Hematopoietic multipotent progenitor cell treated with erythropoietin and hydrocortisone succinate and interleukin-3 and kit ligand, for 6 days (in vitro differentiated cells): Measurements from ENCODE around the gene ZNF628.

ENCODE experiments used
- DNase-seq: peaks from one replicate; pipeline ENCODE4 v3.0.0-alpha.2; 2015

The ZNF628 gene

DNA sequence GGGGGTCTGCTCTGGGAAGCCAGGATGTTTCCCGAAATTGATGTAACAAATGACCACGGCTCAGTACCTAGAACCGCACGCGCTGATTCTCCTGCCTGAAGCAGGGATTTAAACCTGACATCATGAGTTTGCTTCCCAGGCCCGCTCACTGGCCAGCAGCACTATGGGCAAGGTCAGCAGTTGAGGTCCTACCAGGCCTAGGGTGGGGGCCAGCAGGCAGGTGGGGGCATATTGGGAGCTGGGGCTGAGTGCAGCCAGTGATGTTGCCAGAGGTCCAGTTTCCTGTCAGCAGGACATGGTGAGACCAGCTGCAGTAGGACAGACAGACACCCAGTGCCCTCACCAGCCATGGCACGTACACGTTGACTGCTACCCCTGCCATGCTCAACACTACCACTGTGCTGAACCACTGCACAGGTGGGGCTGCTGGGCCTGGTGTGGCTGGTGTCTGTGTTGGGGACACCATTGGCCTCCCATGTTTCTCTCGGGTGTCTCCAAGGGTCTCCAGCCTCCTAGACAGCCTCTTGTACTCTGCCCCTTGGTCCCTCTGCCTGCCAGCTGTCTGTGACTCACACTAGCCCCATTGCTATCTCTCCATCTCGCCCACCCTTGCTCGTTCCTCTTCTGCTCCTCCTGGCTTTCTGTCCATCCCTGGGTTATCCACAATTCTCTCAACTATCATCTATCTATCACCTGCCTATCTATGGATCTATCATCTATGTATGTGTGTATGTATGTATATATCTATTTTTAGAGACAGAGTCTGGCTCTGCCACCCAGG lies 10.8 kb upstream of the ZNF628 start:
- DNase-seq: peak; percentile 69

DNA sequence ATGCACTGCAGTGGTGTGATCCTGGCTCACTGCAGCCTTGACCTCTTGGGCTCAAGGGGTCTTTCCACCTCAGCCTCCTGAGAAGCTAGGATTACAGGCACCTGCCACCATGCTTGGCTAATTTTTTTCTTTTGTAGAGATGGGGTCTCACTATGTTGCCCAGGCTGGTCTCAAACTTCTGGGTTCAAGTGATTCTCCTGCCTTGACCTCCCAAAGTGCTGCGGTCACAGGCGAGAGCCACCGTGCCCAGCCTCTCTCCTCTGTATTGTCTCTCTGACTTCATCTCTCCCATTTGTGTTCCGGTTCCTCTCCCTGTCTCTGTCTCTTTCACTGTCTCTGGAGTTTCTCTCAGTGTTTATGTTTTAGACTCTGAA lies 10.2 kb upstream of the ZNF628 start:
- DNase-seq: no peak

DNA sequence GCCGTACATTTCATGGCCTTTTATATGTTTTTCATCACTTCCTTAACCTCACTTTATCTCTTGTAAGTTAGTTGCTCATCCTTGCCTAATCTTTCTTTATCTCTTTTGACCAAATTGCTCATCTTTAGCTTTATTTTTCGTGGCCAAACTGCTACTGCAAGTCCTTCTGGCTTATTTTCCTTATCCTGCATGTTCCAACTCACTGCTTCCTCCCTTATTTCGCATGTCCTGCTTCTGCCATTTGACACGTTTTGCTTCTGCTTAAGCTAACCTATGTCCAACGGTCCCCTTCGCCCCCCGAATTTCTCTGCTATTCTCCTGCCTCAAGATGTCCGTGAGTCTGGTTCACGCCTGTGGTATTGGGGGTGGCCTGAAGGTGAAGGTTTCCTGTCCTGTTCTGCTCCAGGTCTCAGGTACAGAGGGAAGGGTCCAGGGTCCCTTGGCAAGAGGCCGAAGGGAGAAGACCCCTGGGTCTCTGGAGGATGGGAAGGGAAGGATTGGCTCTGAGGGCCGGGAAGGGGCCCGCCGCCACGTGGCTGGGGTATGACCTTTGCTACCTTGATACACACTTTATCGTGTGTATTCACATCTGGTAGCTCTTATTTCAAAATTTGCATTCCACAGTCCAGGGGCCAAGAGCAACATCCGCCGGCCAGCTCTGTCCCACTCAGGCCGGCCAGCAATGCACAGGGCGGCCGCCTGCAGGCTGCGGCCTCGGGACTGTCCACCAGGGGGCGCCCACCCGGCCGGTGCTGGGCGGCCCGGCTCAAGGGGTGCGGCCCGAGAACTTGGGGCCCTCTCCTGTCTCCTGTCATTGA lies 9.0 kb upstream of the ZNF628 start:
- peak; percentile 84 for DNase-seq

DNA sequence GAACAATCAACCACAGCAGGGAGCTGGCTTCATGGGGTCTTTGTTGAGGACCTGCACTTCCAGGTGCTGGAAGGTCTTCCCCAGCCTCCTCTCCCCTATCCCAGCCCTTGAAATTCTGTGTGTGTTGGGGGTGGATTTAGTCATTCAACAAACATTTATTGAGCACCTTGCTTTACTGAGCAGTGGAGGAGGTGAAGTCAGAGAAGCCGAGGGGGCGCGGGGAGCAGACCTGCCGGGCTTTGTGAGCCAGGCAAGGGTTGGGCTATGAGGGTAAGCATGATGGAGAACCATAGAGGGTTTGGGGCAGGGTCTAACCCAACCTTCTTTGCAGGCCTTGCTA lies 8.4 kb upstream of the ZNF628 start:
- DNase-seq: no peak

DNA sequence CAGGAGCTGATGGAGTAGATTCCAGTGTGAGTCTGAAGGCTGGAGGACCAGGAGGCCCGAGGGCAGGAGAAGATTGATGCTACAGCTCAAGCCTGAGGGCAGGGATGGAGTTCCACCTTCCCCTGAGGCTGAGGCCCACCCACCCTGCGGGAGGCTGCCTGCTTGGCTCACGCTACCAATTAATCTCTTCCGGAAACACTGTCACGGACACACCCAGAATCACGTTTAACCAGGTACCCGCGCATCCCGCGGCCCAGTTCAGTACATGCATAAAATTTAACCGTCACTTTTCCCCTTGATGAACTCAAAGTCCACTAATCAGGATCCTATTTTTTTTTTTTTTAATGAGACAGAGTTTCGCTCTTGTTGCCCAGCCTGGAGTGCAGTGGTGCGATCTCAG lies 5.2 kb upstream of the ZNF628 start:
- no peak for DNase-seq

DNA sequence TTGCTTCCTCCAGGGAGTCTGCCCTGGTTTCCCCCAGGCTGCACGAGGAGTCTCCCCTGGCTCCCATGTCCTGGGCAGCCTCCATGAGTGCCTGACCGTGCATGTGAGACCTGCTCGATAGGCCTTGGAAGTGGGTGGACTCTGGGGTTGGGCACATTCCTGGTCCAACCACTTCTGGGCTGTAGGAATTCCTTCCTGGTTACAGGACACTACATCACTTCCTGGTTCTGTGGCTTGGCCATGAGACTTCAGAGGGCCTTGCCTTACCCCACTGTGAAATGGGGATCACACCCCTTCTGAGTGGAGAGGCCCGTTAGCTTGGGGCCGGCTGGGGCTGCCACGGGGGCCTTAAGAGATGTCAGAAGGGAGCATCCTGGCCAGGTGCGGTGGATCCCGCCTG lies 4.0 kb upstream of the ZNF628 start:
- no peak for DNase-seq

DNA sequence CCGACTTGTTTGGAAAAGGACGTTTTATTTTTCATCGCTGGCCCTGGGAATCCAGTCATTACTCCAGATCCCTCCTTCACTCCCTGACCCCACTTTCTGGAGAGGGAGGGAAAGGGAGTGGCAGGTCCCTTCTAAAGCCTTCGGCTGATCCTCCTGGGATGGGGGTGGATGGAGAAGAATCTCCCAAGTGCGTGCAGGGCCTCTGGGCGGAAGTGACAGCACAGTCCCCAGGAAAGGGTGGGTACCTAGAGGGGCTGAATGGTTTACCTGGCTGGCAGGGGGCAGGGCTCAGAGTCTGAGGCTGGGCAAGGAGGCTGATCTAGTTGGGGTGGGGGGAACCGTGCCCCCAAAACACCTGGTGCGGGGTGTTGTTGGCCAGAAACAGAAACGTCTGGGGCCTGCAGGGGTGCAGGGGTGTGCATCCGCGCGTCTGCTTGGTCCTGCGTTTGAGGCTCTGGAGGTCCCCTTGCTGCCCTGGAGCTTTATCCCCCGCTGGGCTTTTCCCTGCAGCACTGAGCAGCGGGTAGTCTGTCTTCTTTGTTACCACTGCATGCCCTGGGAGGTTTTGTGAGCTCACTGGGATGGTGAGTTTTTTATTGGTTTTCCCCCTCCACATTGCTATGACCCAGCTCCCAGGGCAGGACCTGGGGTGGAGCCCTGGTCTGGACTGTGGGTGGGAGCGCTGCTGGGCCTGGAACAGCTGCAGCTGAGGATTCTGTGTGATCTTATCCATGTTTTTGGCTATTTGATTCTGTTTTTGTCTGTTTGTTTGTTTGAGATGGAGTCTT lies 3.0 kb upstream of the ZNF628 start:
- no peak for DNase-seq

DNA sequence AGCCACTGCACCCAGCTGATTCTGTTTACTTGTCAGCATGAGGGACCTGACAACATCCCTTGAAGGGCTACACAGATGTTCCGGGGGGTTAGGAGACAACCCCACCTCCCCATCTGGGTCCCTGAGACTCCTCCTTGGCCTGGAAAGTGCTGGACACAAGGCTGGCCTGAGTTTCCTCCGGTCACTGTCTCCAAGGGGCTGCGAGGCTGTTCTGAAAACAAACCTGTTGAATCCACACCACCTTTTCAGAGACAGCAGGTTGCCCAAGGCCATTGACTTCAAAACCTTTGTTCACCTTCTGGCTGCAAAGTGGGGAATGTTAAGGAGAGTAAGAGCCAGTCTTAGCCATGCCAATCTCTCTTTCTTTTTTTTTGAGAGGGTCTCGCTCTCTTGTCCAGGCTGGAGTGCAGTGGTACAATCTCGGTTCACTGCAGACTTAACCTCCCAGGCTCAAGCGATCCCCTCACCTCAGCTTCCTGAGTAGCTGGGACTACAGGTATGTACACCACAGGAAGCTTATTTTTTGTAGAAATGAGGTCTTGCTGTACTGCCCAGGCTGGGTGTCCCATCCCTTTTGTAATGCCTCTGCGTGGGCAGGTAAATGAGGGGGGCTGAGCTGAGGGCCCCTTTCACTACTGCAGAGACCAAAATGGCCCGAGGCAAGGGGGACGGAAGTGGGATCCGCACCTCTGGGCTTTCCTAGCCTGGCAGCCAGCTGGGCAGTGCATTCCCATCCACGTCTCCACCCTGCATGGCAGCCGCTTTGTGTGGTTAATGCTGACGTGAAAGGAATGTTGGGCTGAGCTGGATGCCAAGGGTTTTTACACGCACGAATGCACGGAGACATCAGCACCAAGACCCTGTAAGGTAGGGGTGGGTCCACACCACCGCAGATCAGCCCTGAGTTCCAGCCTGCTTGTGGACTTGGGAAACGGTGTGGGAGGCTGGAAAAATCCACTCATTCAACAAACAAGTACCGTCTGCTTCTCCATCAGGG lies 1.9 kb upstream of the ZNF628 start:
- DNase-seq: no peak

DNA sequence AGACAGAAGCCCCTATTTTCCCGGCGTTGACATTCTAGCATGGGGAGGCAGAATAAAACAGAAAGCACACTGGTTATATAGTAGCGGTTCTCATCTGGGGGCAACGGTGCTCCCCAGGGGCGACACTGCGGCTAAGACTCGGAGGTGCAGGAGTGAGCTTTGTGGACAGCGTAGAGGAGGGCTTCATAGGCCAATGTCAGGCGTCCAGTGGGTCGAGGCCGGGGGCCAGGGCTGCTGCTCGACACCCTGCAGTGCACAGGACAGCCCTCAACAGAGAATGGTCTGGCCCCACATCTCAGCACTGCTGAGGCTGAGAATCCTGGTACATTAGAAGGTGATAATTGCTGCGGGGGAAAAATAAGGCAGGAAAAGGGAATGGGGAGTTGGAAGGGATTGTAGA lies 1.5 kb downstream of the ZNF628 start:
- no peak for DNase-seq

DNA sequence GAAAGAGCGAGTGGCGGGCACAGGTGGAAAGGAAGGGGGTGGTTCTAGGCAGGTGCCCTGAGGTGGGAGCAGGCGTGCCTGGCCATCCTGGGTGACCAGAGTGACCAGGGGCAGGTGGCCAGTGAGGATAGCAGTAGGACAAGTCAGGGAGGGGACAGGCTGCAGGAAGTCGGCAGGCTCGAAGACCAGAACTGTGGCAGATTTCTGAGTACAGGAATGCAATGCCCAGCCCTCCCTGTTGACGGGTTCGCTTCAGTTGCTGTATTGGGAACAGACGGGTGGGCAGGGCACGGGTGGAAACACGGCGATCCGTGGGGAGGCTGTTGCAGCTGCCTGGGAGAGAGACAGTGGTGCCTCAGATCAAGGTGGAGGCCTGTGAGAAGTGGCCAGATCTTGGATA lies 1.9 kb downstream of the ZNF628 start:
- DNase-seq: no peak

DNA sequence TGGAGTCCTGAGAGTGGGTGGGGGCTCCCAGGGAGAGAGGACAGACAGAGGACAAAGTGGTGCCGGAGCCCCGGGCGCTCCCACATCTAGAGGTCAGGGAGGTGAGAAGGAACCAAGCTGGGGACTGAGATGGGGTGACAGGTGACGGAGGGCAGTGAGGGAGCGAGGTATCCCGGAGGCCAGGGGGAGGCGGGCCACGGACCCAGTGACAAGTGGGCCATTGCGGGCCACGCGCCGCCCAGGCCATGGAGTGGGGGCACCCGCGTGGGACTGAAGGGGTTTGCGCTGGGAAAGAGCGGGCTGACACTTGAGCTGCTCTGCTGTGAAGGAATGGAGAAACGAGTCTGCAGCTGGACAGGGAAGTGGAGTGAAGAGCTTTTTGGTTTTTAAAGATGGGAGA lies 2.6 kb downstream of the ZNF628 start:
- no peak for DNase-seq

DNA sequence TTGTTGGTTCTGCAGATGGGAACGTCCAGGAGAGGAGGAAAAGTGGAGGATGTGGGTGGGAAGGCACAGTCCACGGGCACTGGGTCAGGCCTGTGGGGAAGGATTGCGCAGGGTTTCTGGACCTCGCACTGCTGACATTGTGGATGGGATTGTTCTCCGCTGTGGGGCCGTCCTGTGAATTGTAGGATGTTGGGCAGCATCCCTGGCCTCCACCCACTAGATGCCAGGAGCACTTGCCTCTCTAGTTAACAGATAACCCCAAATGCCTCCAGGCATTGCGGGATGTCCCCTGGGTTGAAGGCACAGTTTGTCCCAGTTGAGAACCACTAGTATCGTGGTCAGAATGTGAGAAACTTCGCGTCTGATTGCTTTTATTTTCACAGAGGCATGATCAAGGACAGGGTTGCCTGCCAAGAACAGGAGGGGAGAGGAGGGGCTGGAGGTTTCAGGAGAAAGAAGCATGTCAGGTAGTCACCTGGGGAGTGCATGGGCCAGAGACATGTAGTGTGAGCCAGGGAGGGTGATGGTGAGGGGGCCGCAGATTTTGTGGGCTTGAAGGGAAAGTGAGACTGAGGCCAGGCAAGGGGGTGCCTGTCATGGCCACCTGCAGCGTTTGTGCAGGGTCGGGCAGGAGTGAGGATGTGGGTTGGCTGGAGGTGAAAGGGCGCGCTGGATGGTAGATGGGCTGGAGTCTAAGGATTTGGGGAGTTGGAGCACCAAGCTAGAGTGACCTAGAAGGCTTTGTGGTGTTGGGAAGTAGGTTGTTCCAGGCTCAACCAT lies 3.2 kb downstream of the ZNF628 start:
- no peak for DNase-seq

DNA sequence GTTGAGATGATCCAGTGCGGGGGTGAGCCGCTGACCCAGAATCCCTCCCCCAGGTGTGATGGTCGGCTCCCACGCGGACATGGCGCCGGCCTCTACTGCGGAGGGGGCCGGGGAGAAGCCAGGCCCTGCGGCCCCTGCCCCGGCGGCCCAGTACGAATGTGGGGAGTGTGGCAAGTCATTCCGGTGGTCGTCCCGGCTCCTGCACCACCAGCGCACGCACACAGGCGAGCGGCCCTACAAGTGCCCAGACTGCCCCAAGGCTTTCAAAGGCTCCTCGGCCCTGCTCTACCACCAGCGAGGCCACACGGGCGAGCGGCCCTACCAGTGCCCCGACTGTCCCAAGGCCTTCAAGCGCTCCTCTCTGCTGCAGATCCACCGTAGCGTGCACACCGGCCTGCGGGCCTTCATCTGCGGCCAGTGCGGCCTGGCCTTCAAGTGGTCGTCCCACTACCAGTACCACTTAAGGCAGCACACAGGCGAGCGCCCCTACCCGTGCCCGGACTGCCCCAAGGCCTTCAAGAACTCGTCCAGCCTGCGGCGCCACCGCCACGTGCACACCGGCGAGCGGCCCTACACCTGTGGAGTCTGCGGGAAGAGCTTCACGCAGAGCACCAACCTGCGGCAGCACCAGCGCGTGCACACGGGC lies 4.9 kb downstream of the ZNF628 start:
- no peak for DNase-seq

DNA sequence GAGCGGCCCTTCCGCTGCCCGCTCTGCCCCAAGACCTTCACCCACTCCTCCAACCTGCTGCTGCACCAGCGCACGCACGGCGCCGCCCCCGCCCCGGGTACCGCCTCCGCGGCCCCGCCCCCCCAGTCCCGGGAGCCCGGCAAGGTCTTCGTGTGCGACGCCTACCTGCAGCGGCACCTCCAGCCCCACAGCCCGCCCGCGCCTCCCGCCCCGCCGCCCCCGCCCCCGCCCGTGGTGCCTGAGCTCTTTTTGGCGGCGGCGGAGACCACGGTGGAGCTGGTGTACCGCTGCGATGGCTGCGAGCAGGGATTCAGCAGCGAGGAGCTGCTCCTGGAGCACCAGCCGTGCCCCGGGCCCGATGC lies 5.4 kb downstream of the ZNF628 start:
- no peak for DNase-seq

DNA sequence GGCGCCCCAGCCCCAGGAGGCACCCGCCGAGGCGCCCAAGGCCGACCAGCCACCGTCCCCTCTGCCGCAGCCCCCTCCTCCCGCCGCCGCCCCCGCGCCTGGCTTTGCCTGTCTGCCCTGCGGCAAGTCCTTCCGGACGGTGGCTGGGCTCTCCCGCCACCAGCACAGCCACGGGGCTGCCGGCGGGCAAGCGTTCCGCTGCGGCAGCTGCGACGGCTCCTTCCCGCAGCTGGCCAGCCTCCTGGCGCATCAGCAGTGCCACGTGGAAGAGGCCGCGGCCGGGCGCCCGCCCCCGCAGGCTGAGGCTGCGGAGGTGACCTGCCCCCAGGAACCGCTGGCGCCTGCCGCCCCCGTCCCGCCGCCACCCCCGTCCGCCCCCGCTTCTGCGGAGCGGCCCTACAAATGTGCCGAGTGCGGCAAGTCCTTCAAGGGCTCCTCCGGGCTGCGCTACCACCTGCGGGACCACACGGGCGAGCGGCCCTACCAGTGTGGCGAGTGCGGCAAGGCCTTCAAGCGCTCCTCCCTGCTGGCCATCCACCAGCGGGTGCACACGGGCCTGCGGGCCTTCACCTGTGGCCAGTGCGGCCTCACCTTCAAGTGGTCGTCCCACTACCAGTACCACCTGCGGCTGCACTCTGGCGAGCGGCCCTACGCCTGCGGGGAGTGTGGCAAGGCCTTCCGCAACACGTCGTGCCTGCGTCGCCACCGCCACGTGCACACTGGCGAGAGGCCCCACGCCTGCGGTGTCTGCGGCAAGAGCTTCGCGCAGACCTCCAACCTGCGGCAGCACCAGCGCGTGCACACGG lies 5.9 kb downstream of the ZNF628 start:
- no peak for DNase-seq

DNA sequence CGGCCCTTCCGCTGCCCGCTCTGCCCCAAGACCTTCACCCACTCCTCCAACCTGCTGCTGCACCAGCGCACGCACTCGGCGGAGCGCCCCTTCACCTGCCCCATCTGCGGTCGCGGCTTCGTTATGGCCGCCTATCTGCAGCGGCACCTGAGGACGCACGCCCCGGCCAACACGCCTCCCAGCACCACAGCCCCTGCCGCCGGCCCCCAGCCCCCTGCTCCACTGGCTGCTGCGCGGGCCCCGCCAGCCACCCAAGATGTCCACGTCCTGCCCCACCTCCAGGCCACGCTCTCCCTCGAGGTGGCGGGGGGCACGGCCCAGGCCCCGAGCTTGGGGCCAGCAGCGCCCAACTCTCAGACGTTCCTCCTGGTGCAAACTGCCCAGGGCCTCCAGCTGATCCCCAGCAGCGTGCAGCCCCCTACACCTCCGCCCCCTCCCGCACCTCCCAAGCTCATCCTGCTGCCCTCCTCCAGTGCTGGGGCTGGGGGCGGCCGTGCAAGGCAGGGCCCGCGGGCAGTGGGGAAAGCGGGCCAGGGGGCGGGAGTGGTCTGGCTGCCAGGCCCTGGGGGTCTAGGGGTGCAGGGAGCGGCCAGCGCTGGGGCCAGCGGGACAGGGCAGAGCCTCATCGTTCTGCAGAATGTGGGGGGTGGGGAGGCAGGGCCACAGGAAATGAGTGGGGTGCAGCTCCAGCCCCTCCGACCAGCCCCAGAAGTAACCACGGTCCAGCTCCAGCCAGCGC lies 6.7 kb downstream of the ZNF628 start:
- no peak for DNase-seq

DNA sequence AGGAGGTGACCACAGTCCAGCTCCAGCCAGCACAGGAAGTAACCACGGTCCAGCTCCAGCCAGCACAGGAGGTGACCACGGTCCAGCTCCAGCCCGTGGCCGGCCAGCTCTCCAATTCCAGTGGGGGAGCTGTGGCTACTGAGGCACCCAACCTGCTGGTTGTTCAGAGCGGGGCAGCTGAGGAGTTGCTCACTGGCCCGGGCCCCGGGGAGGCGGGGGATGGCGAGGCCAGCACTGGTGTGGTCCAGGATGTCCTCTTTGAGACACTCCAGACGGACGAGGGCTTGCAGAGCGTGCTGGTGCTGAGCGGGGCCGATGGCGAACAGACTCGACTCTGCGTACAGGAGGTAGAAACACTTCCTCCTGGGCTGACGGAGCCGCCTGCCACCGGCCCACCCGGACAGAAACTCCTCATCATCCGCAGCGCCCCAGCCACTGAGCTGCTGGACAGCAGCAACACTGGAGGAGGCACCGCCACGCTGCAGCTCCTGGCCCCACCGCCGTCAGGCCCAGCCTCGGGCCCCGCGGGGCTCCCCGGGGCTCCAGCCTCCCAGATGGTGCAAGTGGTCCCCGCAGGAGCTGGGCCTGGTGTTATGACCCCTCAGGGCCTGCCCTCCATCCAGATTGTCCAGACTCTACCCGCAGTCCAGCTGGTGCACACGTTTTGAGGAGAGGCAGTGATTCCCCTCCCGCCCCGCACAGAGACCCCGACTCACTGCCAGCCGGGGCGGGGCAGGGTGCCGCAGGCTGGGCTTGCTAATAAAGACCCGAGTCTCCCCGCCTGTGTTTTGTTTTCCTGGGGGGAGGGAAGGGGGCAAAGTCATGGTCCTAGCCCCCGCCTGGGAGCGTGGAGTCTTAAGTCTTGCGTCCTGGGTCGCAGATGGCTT lies 7.5 kb downstream of the ZNF628 start:
- no peak for DNase-seq

DNA sequence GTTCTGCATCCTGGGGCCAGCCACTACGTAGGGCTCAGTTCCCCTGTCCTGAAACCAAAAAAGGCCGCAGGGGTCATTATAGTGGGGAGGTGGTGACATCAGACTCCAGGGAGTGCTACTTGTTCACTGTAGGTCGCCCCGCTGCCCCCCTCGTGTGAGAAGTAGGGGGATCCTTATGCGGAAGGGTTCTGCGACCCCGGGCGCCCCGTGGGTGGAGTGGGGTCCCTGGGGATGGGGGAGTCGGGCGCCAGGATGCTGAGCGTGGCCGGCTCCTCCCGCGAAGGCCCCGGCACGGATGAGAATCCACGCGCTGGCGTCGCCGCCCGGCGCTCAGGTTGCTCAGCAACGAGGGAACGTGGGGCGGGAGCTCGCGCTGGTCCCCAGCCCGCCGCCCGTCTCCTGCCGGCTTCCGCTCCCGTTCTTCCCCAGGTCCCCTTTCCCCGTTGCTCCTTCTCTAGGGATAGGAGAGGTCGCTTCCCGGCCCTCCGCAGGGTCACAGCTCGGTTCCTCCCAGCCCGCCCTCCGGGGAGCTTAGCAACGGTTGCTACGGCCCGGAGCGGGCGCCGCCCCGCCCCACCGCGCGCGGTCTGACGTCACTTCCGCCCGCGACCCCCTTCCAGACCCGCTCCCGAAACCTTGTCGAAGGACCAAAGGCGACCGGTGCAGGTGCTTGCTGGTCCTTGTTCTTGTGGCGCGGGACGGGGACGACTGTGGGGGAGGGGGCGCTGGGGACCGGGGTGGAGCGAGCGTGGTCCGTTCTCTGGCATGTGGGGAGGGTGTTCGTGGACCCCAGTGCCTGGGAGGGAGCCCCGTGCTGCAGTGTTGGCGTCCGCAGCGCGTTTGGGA lies 8.4 kb downstream of the ZNF628 start, which contains the start of gene NAT14:
TSS of gene NAT14 (plus strand) at position 596 of the 846 bp plus-strand sequence. CDS start 521 bp downstream, outside the sequence.
- peak; percentile 75 for DNase-seq
